Endothelial cell (in vitro differentiated cells): ENCODE data around the gene KAT2B. TPM values are rescaled to one million over a fixed set of nuclear protein-coding genes. Genes with fewer than 3 reads are reported as not detected.

ENCODE experiments used
- DNase-seq: peaks from one replicate; pipeline ENCODE4 v3.0.0; 2021; ENCODE audit warnings: low spot score
- H3K27ac Mint-ChIP-seq: one replicate; pipeline ENCODE4 v1.8.0; 2021; ENCODE audit warnings: mixed read lengths, inconsistent platforms; ENCODE audit not compliant: unreplicated experiment
- H3K27me3 Mint-ChIP-seq: one replicate; pipeline ENCODE4 v1.8.0; 2021; ENCODE audit warnings: mild to moderate bottlenecking, moderate library complexity, mixed read lengths, inconsistent platforms; ENCODE audit not compliant: unreplicated experiment
- H3K36me3 Mint-ChIP-seq: one replicate; pipeline ENCODE4 v1.8.0; 2021; ENCODE audit warnings: mild to moderate bottlenecking, low read depth, mixed read lengths, inconsistent platforms; ENCODE audit not compliant: unreplicated experiment
- H3K4me1 Mint-ChIP-seq: one replicate; pipeline ENCODE4 v1.8.0; 2021; ENCODE audit warnings: mild to moderate bottlenecking, mixed read lengths, inconsistent platforms; ENCODE audit not compliant: unreplicated experiment
- H3K4me3 Mint-ChIP-seq: one replicate; pipeline ENCODE4 v1.8.0; 2021; ENCODE audit warnings: mild to moderate bottlenecking, mixed read lengths, inconsistent platforms; ENCODE audit not compliant: unreplicated experiment
- H3K9me3 Mint-ChIP-seq: one replicate; pipeline ENCODE4 v1.8.0; 2021; ENCODE audit warnings: mixed read lengths, inconsistent platforms; ENCODE audit not compliant: unreplicated experiment
- microRNA-seq: library from miRNA; unstranded; fragments of <30 nt; microRNA quantifications from one replicate; pipeline ENCODE4, GENCODE V29; 2020; ENCODE audit not compliant: unreplicated experiment
- total RNA-seq: library from RNA; stranded (reverse); fragmentation: NEBNext Ultra II Directional; extraction: Animal tissue kit (Norgen Biotek cat#: 25700); gene quantifications from one replicate; pipeline ENCODE4 v1.2.1, GENCODE V29; 2021; ENCODE audit not compliant: unreplicated experiment
- TF ChIP-seq, protein P1 (sequence below): fragments of 200-600 bp; sonication (generic); IDR thresholded peaks from one replicate; pipeline ENCODE4 v1.5.0; 2021; ENCODE audit warnings: antibody characterized with exemption; ENCODE audit not compliant: unreplicated experiment

KAT2B gene
- total RNA-seq, 1 donor from 2014 or later = 15.9 TPM

DNA sequence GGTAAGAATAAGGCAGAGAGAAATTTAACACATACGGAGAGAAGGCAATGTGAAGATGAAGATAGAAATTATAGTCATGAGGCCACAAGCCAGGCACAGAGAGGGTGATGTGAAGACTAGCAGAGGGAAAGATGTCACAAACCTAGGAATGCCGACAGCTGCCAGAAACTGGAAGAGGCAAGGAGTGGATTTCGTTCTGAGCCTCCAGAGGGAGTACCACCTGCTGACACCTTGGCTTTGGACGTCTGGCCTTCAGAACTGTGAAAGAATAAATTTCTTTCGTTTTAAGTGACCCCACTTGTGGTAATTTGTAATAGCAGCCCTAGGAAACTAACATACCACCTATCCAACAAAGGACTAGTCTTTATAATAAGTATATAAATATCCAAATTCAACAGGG lies 150.7 kb downstream of the KAT2B start:
- no peak for DNase-seq
- Mint-ChIP-seq H3K9me3 (no peaks in the 10 kb centered on the region), H3K27ac (no peak overlapping the region), H3K27me3 (no peaks in the 10 kb centered on the region), H3K36me3 (no peaks in the 10 kb centered on the region), H3K4me1 (no peaks in the 10 kb centered on the region), H3K4me3 (no peak overlapping the region)
- TF ChIP-seq, protein P1, sequence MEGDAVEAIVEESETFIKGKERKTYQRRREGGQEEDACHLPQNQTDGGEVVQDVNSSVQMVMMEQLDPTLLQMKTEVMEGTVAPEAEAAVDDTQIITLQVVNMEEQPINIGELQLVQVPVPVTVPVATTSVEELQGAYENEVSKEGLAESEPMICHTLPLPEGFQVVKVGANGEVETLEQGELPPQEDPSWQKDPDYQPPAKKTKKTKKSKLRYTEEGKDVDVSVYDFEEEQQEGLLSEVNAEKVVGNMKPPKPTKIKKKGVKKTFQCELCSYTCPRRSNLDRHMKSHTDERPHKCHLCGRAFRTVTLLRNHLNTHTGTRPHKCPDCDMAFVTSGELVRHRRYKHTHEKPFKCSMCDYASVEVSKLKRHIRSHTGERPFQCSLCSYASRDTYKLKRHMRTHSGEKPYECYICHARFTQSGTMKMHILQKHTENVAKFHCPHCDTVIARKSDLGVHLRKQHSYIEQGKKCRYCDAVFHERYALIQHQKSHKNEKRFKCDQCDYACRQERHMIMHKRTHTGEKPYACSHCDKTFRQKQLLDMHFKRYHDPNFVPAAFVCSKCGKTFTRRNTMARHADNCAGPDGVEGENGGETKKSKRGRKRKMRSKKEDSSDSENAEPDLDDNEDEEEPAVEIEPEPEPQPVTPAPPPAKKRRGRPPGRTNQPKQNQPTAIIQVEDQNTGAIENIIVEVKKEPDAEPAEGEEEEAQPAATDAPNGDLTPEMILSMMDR = no peak

DNA sequence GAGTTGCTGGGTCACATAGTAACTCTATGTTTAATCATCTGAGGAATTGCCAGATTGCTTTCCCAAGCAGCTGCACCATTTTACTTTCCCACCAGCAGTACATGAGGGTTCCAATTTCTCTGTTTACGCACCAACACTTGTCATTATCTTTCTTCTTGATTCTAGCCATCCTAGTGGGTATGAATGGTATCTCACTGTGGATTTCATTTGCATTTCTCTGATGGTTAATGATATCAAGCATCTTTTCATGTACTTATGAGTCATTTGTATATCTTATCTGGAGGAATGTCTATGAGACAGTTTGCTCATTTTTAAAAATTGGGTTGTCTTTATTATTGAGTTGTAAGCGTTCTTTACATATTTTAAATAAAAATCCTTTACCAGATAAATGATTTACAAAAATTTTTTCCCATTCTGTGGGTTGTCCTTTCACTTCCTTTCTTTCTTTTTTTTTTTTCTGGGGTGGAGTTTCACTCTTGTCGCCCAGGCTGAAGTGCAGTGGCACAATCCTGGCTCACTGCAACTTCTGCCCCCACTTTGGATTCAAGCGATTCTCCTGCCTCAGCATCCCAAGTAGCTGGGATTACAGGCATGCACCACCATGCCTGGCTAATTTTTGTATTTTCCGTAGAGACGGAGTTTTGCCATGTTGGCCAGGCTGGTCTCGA lies 154.7 kb downstream of the KAT2B start:
- Mint-ChIP-seq H3K4me3 (no peak overlapping the region), H3K9me3 (no peaks in the 10 kb centered on the region), H3K4me1 (no peaks in the 10 kb centered on the region), H3K27ac (no peak overlapping the region), H3K36me3 (no peaks in the 10 kb centered on the region), H3K27me3 (no peaks in the 10 kb centered on the region)
- TF ChIP-seq, protein P1 = no peak
- DNase-seq = no peak

- no peaks in the 10 kb centered on the region for H3K27me3 Mint-ChIP-seq
- H3K9me3 Mint-ChIP-seq = no peaks in the 10 kb centered on the region
- peaks cover 2% of the 10 kb centered on the region for H3K4me1 Mint-ChIP-seq
- TF ChIP-seq, protein P1 = no peak
- H3K27ac Mint-ChIP-seq = no peak overlapping the region
- DNase-seq = no peak
- no peak overlapping the region for H3K4me3 Mint-ChIP-seq
- no peaks in the 10 kb centered on the region for H3K36me3 Mint-ChIP-seq
Measured at GRCh38 chr3:20197775-20198174, 157.5 kb downstream of the KAT2B start.

DNA sequence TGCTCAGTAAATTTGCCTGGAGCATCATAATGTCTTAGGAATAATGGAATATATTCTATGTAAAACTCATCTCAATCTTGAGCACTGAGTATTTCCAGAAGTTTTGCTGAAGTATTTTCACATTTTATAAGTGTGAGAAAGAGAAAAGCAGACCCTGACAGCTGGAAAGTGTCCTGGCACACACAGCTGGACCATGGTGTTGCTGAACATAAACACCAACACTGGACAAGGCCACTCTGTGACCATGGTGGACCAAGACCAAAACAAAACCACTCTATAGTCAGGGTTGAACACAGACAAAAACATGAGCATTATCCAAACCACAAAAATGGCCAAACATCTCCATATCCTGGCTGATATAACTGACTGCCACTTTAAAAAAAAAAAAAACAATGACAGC lies 160.9 kb downstream of the KAT2B start:
- no peak for DNase-seq
- H3K27ac Mint-ChIP-seq = no peak overlapping the region
- no peak overlapping the region for H3K4me3 Mint-ChIP-seq
- no peaks in the 10 kb centered on the region for H3K36me3 Mint-ChIP-seq
- H3K4me1 Mint-ChIP-seq = peaks cover 2% of the 10 kb centered on the region
- no peaks in the 10 kb centered on the region for H3K27me3 Mint-ChIP-seq
- TF ChIP-seq, protein P1 = no peak
- no peaks in the 10 kb centered on the region for H3K9me3 Mint-ChIP-seq

Small RNA genes within 50 kb of the gene (microRNA-seq; reads per million reads assigned to microRNA genes)
- gene MIR3135A = 0.49 reads per million

Other genes with a start within 250 kb of the KAT2B start
- gene EFHB, start 106.2 kb upstream of the KAT2B start, total RNA-seq = 1.6 TPM
- gene RAB5A, start 93.3 kb upstream of the KAT2B start, total RNA-seq = 84.5 TPM
- not detected for gene PP2D1, start 28.2 kb upstream of the KAT2B start, total RNA-seq
- gene SGO1, start 145.8 kb downstream of the KAT2B start, total RNA-seq = 8.1 TPM